DOHH2 (cell line): Measurements from ENCODE around the gene C8A.

Experiments used
- EZH2phosphoT487 ChIP-seq: fragments of 200-600 bp; sonication (generic); IDR thresholded peaks from 2 replicates; pipeline ENCODE4 v1.6.1; 2017; ENCODE audit warnings: borderline replicate concordance, mild to moderate bottlenecking, antibody characterized with exemption, low read length, moderate library complexity, mixed read lengths
- TF ChIP-seq, protein P1 (sequence below): fragments of 200-600 bp; sonication (generic); IDR thresholded peaks from one replicate; pipeline ENCODE4 v1.5.1; 2014; ENCODE audit warnings: antibody characterized with exemption, mild to moderate bottlenecking, low read depth, low read length; ENCODE audit not compliant: poor library complexity, severe bottlenecking

DNA sequence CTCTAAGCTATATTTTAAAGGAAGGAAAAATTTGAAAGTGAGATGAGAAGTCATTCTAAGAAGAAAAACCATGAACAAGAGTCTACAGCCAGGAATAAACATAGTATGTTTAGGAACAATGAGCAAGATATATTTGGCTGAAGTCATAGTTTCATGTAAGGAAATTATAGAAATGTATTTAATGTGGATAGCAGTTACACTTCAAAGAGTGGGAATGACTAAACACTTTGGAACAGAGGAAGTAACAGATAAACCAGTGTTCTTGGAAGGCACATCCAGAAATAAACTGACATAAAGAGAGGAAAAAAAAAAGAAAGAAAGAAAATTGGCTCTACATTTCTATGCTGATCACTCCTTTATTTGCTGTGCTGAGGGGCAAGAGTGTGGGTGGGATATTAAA lies 18.0 kb downstream of the C8A start:
- TF ChIP-seq, protein P1, sequence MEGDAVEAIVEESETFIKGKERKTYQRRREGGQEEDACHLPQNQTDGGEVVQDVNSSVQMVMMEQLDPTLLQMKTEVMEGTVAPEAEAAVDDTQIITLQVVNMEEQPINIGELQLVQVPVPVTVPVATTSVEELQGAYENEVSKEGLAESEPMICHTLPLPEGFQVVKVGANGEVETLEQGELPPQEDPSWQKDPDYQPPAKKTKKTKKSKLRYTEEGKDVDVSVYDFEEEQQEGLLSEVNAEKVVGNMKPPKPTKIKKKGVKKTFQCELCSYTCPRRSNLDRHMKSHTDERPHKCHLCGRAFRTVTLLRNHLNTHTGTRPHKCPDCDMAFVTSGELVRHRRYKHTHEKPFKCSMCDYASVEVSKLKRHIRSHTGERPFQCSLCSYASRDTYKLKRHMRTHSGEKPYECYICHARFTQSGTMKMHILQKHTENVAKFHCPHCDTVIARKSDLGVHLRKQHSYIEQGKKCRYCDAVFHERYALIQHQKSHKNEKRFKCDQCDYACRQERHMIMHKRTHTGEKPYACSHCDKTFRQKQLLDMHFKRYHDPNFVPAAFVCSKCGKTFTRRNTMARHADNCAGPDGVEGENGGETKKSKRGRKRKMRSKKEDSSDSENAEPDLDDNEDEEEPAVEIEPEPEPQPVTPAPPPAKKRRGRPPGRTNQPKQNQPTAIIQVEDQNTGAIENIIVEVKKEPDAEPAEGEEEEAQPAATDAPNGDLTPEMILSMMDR: no peak
- no peak for TF ChIP-seq EZH2phosphoT487
